K562 (cell line): Measurements from ENCODE around the gene NASP. TPM values are rescaled to one million over a fixed set of nuclear protein-coding genes. Genes with fewer than 3 reads are reported as not detected.
A peak's percentile ranks its signal among the peaks of the same experiment; 100 is the strongest.

ENCODE experiments used
- BCOR ChIP-seq: fragments of 450-650 bp; IDR thresholded peaks from 2 replicates; pipeline ENCODE4 v1.6.1; 2016
- BRD9 ChIP-seq: fragments of 450-650 bp; IDR thresholded peaks from 2 replicates; pipeline ENCODE4 v1.6.1; 2018; ENCODE audit warnings: low read depth; ENCODE audit not compliant: partially characterized antibody
- CEBPB ChIP-seq: fragments of 450-650 bp; IDR thresholded peaks from 2 replicates; pipeline ENCODE4 v1.6.1; 2016; ENCODE audit warnings: missing genetic modification characterization, missing compliant biosample characterization
- CREB3L1 ChIP-seq: fragments of 450-650 bp; IDR thresholded peaks from 2 replicates; pipeline ENCODE4 v1.6.1; 2014; ENCODE audit warnings: low read depth, mild to moderate bottlenecking, moderate library complexity, borderline replicate concordance
- DIDO1 ChIP-seq: fragments of 450-650 bp; IDR thresholded peaks from 2 replicates; pipeline ENCODE4 v1.6.1; 2016; ENCODE audit warnings: low read depth, missing biosample characterization, missing genetic modification characterization
- DPF2 ChIP-seq: fragments of 450-650 bp; IDR thresholded peaks from 2 replicates; pipeline ENCODE4 v1.6.1; 2016
- ELF1 ChIP-seq: fragments of 200-800 bp; sonication (Bioruptor generic); IDR thresholded peaks from 2 replicates; pipeline ENCODE4 v1.6.1; 2016; ENCODE audit warnings: missing genetic modification characterization, missing compliant biosample characterization
- ETV1 ChIP-seq: fragments of 450-650 bp; conservative IDR thresholded peaks from 2 replicates; pipeline ENCODE4 v1.6.1; 2016; ENCODE audit warnings: missing genetic modification characterization, control low read depth, low read depth, missing compliant biosample characterization
- FOSL1 ChIP-seq: fragments of 200-800 bp; sonication (Bioruptor generic); conservative IDR thresholded peaks from 2 replicates; pipeline ENCODE4 v1.6.1; 2016; ENCODE audit warnings: missing genetic modification characterization, missing compliant biosample characterization
- HDAC1 ChIP-seq, 2 experiments: fragments of 450-650 bp; IDR thresholded peaks; 2 replicates each; pipeline ENCODE4 v1.6.1; 2016 to 2017; ENCODE audit warnings: inconsistent platforms in 1 of 2, mild to moderate bottlenecking in 1 of 2, moderate library complexity in 1 of 2
- HDAC2 ChIP-seq: fragments of 450-650 bp; IDR thresholded peaks from 2 replicates; pipeline ENCODE4 v1.6.1; 2016; ENCODE audit warnings: mild to moderate bottlenecking
- HNRNPLL ChIP-seq: fragments of 200-400 bp; formaldehyde crosslinking; IDR thresholded peaks from 2 replicates; pipeline ENCODE4 v1.6.1; 2017; ENCODE audit warnings: low read length, low read depth, mild to moderate bottlenecking; ENCODE audit not compliant: poor library complexity, severe bottlenecking
- KAT7 ChIP-seq: sonication (generic); formaldehyde crosslinking; IDR thresholded peaks from 2 replicates; pipeline ENCODE4 v1.8.0; 2022; ENCODE audit warnings: missing genetic modification reagents, mild to moderate bottlenecking, borderline replicate concordance
- MAX ChIP-seq: sonication (generic); formaldehyde crosslinking; IDR thresholded peaks from 2 replicates; pipeline ENCODE4 v1.9.0; 2022; ENCODE audit warnings: mild to moderate bottlenecking, missing genetic modification reagents
- MECOM ChIP-seq: fragments of 250-450 bp; sonication (Bioruptor Pico); IDR thresholded peaks from 2 replicates; pipeline ENCODE4 v1.8.0; 2022; ENCODE audit warnings: inconsistent platforms
- MYC ChIP-seq, 2 experiments: fragments of 250-450 bp in 1 of 2; sonication (Bioruptor Pico) in 1 of 2; IDR thresholded peaks; 2 replicates each; pipeline versions ENCODE4 v1.5.1 to v1.6.1; 2012 to 2021; ENCODE audit warnings: low read depth in 2 of 2, borderline replicate concordance in 1 of 2, improper control_type of control experiment in 1 of 2, low read length in 1 of 2, mild to moderate bottlenecking in 1 of 2, moderate library complexity in 1 of 2
- MYNN ChIP-seq, 2 experiments: sonication (generic); formaldehyde crosslinking in 1 of 2; IDR thresholded peaks; 2 replicates each; pipeline versions ENCODE4 v1.5.0 to v1.6.1; 2016 to 2020; ENCODE audit warnings: antibody characterized with exemption in 1 of 2, missing genetic modification reagents in 1 of 2
- NCOR1 ChIP-seq: fragments of 450-650 bp; IDR thresholded peaks from 2 replicates; pipeline ENCODE4 v1.6.1; 2016; ENCODE audit warnings: mild to moderate bottlenecking, moderate library complexity
- NR2F6 ChIP-seq: fragments of 450-650 bp; formaldehyde crosslinking; IDR thresholded peaks from 2 replicates; pipeline ENCODE4 v1.4.0; 2020; ENCODE audit warnings: mild to moderate bottlenecking
- PML ChIP-seq: IDR thresholded peaks from 2 replicates; pipeline ENCODE4 v1.6.1; 2012; ENCODE audit warnings: low read length, inconsistent platforms
- RBBP5 ChIP-seq: fragments of 200-600 bp; sonication (generic); IDR thresholded peaks from 2 replicates; pipeline ENCODE4 v1.6.1; 2012; ENCODE audit warnings: borderline replicate concordance, mild to moderate bottlenecking, low read length, control low read depth, inconsistent platforms; ENCODE audit not compliant: insufficient read depth, poor library complexity, severe bottlenecking
- STAT5A ChIP-seq: IDR thresholded peaks from 2 replicates; pipeline ENCODE4 v1.6.1; 2012; ENCODE audit warnings: low read length, inconsistent platforms, borderline replicate concordance
- TEAD1 ChIP-seq, 2 experiments: fragments of 450-650 bp in 1 of 2; sonication (generic) in 1 of 2; formaldehyde crosslinking; IDR thresholded peaks; 2 replicates each; pipeline versions ENCODE4 v1.4.0 to v1.8.0; 2020 to 2022; ENCODE audit warnings: mild to moderate bottlenecking in 2 of 2, missing genetic modification reagents in 1 of 2
- ZC3H11A ChIP-seq: IDR thresholded peaks from 2 replicates; pipeline ENCODE4 v1.6.1; 2012; ENCODE audit warnings: low read depth, low read length, improper control_type of control experiment
- ZNF282 ChIP-seq: sonication (generic); formaldehyde crosslinking; IDR thresholded peaks from 2 replicates; pipeline ENCODE4 v1.8.1; 2023; ENCODE audit warnings: missing genetic modification reagents
- ZNF586 ChIP-seq: fragments of 450-650 bp; formaldehyde crosslinking; conservative IDR thresholded peaks from 2 replicates; pipeline ENCODE4 v1.4.0; 2020; ENCODE audit warnings: mild to moderate bottlenecking, moderate library complexity
- polyA plus RNA-seq, 8 experiments: library from polyadenylated mRNA; depleted of rRNA in 4 of 8; stranded (reverse) in 5 of 8; unstranded in 3 of 8; fragments of >200 nt; fragmentation: Nextera tagmentation in 2 of 8; fragmentation: Illumina TruSeq in 1 of 8; extraction: Ambion mirVana in 2 of 8; extraction: Trizol in 1 of 8; gene quantifications; 2 replicates each; pipeline versions ENCODE4 v1.2.1 to v1.2.3, GENCODE V29; 2011 to 2014; ENCODE audit warnings: inconsistent platforms in 1 of 8, missing spikeins in 1 of 8
- total RNA-seq, 7 experiments: library from RNA; depleted of rRNA in 6 of 7; stranded (reverse); fragments of >200 nt in 6 of 7; fragmentation: Illumina TruSeq in 2 of 7; extraction: Trizol in 2 of 7; gene quantifications; 2 replicates each; pipeline versions ENCODE4 v1.2.1 to v1.2.3, GENCODE V29; 2011 to 2021; ENCODE audit warnings: low replicate concordance in 1 of 7

The NASP gene
- total and polyA plus RNA-seq, 9 of the 15 experiments (the other 6 are each of a cell fraction or from before 2014, with no cell fraction given): 199 to 578 (median 419) TPM

- TF ChIP-seq MYC (IDR thresholded peaks at IDR 0.05; ENCODE audit: low read depth, low read length) (0 out of 2 replicates have a peak, but pooled peaks have one; percentile 9), MYC (CRISPR knock-in tag; IDR thresholded peaks at IDR 0.05; ENCODE audit: borderline replicate concordance, low read depth) (no peak), STAT5A (0 out of 2 replicates have a peak, but pooled peaks have one; percentile 22), DIDO1 (tag) (no peak), CEBPB (tag) (0 out of 2 replicates have a peak, but pooled peaks have one; percentile 9), PML (no peak), ZNF586 (CRISPR knock-in tag) (no peak), MAX (CRISPR knock-in tag) (no peak), BRD9 (peak; percentile 33), ETV1 (tag) (no peak), MYNN (IDR thresholded peaks at IDR 0.05) (peak; percentile 80), MYNN (CRISPR knock-in tag; IDR thresholded peaks at IDR 0.05) (no peak), ELF1 (tag) (no peak), HDAC1 (IDR thresholded peaks at IDR 0.05) (peak in 1 of 2 experiments; percentile 65; a peak in 2 of 4 replicates), FOSL1 (tag) (peak; percentile 39; the same call in 1 of the 2 replicates), KAT7 (0 out of 2 replicates have a peak, but pooled peaks have one; percentile 56), TEAD1 (CRISPR knock-in tag; IDR thresholded peaks at IDR 0.05) (peak; percentile 8 to 78; a peak in 1 of 4 replicates), CREB3L1 (no peak), NCOR1 (peak; percentile 63; the same call in 1 of the 2 replicates), DPF2 (peak; percentile 86), MECOM (CRISPR knock-in tag) (no peak), ZC3H11A (no peak), HNRNPLL (peak; percentile 43), ZNF282 (CRISPR knock-in tag) (no peak), BCOR (peak; percentile 16; the same call in 1 of the 2 replicates), HDAC2 (peak; percentile 74; the same call in 1 of the 2 replicates), NR2F6 (no peak), RBBP5 (peak; percentile 62)
Observed at GRCh38 chr1:45574105-45574626, 9.7 kb upstream of the NASP start (continued).
